Measurements from ENCODE around the gene ACR.

DNA sequence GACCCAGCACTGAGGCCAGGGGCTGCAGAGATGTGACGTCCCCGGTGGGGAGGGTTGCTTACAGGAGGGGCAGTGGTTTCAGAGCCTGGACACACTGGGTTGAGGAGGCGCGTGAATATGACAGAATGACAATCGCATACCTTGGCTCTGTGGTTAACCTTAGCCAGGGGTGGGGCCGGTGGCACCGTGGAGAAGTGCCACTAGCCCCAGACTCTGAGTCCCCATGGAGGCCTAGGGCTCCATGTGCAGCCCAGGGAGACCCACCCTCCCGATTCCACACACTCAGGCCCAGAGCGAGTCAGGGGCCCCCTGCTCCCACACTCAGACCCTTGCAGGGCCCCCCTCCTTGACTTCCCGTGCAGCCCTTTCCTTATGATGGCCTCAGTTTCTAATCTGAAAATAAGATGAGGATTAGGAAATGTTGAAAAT is 3.6 kb upstream of the ACR start:
- TF ChIP-seq, protein P1, sequence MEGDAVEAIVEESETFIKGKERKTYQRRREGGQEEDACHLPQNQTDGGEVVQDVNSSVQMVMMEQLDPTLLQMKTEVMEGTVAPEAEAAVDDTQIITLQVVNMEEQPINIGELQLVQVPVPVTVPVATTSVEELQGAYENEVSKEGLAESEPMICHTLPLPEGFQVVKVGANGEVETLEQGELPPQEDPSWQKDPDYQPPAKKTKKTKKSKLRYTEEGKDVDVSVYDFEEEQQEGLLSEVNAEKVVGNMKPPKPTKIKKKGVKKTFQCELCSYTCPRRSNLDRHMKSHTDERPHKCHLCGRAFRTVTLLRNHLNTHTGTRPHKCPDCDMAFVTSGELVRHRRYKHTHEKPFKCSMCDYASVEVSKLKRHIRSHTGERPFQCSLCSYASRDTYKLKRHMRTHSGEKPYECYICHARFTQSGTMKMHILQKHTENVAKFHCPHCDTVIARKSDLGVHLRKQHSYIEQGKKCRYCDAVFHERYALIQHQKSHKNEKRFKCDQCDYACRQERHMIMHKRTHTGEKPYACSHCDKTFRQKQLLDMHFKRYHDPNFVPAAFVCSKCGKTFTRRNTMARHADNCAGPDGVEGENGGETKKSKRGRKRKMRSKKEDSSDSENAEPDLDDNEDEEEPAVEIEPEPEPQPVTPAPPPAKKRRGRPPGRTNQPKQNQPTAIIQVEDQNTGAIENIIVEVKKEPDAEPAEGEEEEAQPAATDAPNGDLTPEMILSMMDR (IDR thresholded peaks at IDR 0.05): no peak
- no peak for TF ChIP-seq POLR2A (IDR thresholded peaks at IDR 0.05)

All from testis (tissue), 2 donors.